ENCODE results near the gene AMER1. TPM values are rescaled to one million over a fixed set of nuclear protein-coding genes. Genes with fewer than 3 reads are reported as not detected.
A peak's percentile ranks its signal among the peaks of the same experiment; 100 is the strongest.

AMER1 gene
- total and polyA plus RNA-seq, 9 of the 15 experiments (the other 6 are each of a cell fraction or from before 2014, with no cell fraction given): 0.29 to 4.6 (median 3.0) TPM

DNA sequence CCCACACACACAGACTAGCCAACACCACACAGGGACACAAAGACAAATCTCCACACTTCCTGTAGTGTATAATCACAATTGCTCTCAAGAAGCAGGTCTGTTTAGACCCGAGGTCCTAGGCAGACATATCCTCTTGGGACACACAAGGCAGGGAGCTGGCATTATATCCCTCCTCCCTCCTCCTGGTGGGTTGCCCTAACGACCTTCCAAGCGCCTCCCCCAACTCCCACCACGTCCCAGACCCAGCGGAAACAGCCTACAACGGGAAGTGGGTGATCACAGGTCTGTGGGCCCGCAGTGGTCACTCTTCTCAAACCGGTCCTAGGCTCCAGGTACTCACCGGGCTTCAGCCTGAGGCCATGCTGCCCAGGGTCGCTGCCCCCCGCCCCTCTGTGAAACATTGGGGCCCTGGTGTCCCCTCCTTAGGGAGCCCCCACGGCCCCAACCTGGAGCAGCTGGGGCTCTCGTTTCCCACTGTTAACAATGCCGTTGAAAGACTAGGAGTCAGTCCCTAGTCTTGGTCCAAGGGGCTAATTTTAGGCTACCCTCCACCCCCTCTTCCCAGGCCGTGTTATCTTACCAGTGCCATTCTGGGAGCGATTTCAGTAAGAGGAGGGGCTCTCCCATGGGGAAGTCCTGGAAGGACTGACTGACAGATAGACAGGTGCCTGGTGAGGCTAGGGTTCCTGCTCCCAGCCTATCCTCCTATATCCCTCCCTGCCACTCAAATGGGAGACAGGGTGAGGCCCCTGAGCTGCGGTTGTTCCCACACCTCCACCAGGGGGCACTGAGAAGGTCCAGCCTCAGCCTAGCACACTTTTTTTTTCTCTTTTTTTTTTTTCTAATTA is 24.8 kb upstream of the AMER1 start, which contains the start of gene ASB12:
TSS of gene ASB12 (minus strand) at position 485 of the 848 bp plus-strand sequence. CDS start 4,957 bp downstream, outside the sequence.
- no peak for FAIRE-seq

More for the DNA sequence above, 24.8 kb upstream of the AMER1 start, which contains the start of gene ASB12:
- in situ Hi-C loops (cut with MboI): no loop called here
- ChIA-PET CTCF (ENCODE audit: low intra/inter-chr PET ratio) (no interaction called here), POLR2A (no interaction called here)
- ATAC-seq: peak; percentile 56; the same call in 1 of the 3 replicates
- no peaks in the 10 kb centered on the region for H3K9me3 ChIP-seq (replicated peaks; ENCODE audit: control insufficient read depth, insufficient read depth, low read depth, low read length)
- H4K20me1 ChIP-seq (replicated peaks; ENCODE audit: control insufficient read depth, insufficient read depth, low read length): no peaks in the 10 kb centered on the region
- H3K79me2 ChIP-seq (ENCODE audit: control insufficient read depth, insufficient read depth, low read length): no peaks in the 10 kb centered on the region
- H3K9me1 ChIP-seq (ENCODE audit: control insufficient read depth, insufficient read depth, low read length): no peaks in the 10 kb centered on the region
- DNase-seq (ENCODE audit: extremely low read depth in 1 of 4, low spot score in 3 of 4): peak in 1 of 4 experiments; percentile 8
- WGBS (ENCODE audit: insufficient coverage, low coverage, missing lambda C conversion rate): 2% methylated on average over 6 of the region's 17 CpGs
- TF ChIP-seq, protein P1, sequence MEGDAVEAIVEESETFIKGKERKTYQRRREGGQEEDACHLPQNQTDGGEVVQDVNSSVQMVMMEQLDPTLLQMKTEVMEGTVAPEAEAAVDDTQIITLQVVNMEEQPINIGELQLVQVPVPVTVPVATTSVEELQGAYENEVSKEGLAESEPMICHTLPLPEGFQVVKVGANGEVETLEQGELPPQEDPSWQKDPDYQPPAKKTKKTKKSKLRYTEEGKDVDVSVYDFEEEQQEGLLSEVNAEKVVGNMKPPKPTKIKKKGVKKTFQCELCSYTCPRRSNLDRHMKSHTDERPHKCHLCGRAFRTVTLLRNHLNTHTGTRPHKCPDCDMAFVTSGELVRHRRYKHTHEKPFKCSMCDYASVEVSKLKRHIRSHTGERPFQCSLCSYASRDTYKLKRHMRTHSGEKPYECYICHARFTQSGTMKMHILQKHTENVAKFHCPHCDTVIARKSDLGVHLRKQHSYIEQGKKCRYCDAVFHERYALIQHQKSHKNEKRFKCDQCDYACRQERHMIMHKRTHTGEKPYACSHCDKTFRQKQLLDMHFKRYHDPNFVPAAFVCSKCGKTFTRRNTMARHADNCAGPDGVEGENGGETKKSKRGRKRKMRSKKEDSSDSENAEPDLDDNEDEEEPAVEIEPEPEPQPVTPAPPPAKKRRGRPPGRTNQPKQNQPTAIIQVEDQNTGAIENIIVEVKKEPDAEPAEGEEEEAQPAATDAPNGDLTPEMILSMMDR (IDR thresholded peaks at IDR 0.05 in 2 of 3, conservative IDR thresholded peaks at IDR 0.05 in 1 of 3; ENCODE audit: insufficient read depth in 2 of 3, low read depth in 1 of 3, low read length in 3 of 3): 0 out of 6 replicates have a peak, but pooled peaks of 1 of the 3 experiments have one; percentile 4
- TF ChIP-seq MTA1 (IDR thresholded peaks at IDR 0.05; ENCODE audit: borderline replicate concordance): no peak
- TF ChIP-seq ZNF586 (CRISPR knock-in tag; conservative IDR thresholded peaks at IDR 0.05): no peak
- H3K27me3 ChIP-seq (ENCODE audit: control insufficient read depth in 2 of 2, insufficient read depth in 2 of 2, low read length in 2 of 2): no peaks in the 10 kb centered on the region
- no peaks in the 10 kb centered on the region for H3K36me3 ChIP-seq (ENCODE audit: control insufficient read depth, insufficient read depth, low read length)
- H2AFZ ChIP-seq (ENCODE audit: low read depth, low read length): no peak within 1 kb of the TSS
- no peak within 1 kb of the TSS for H3K4me2 ChIP-seq (ENCODE audit: insufficient read depth, low read length)
- H3K4me3 ChIP-seq: no peak within 1 kb of the TSS
- H3K27ac ChIP-seq (ENCODE audit: extremely low read depth, low read depth, low read length): no peak within 1 kb of the TSS
- intact Hi-C loops (cut with micrococcal nuclease): no loop called here
- no TSS peak for BruUV-seq (replicated peaks)
- H3K4me1 ChIP-seq (replicated peaks in 1 of 2; ENCODE audit: control insufficient read depth in 2 of 2, insufficient read depth in 2 of 2, low read length in 2 of 2): no peaks in the 10 kb centered on the region
- no peak within 1 kb of the TSS for H3K9ac ChIP-seq (ENCODE audit: insufficient read depth in 1 of 2, low read depth in 2 of 2, low read length in 2 of 2)

Data from K562 (cell line).